ENCODE measurements around the gene SSC4D. TPM values are rescaled to one million over a fixed set of nuclear protein-coding genes. Genes with fewer than 3 reads are reported as not detected.

Gene SSC4D
- total RNA-seq, 1 donor from 2014 or later, result not detected

- no peak overlapping the region for H3K27ac ChIP-seq
- H3K4me3 ChIP-seq, result no peak overlapping the region
- peaks cover 42% of the 10 kb centered on the region for H3K4me1 ChIP-seq
- H3K9me3 ChIP-seq, result no peaks in the 10 kb centered on the region
- DNase-seq (ENCODE audit: extremely low spot score in 2 of 2), result no peak
- peaks cover 0 to 40% of the 10 kb centered on the region in 2 donors for H3K36me3 ChIP-seq
- TF ChIP-seq POLR2AphosphoS5 (IDR thresholded peaks at IDR 0.05; ENCODE audit: insufficient read depth in 1 of 2, low read depth in 1 of 2) (no peak), POLR2A (IDR thresholded peaks at IDR 0.05) (no peak), CTCF (IDR thresholded peaks at IDR 0.05) (no peak)
- H3K27me3 ChIP-seq, result no peaks in the 10 kb centered on the region
- intact Hi-C loops (cut with DNase I), result no loop called here
Measured at GRCh38 chr7:76349313-76349885, 60.1 kb downstream of the SSC4D start.

- peaks cover 0 to 51% of the 10 kb centered on the region in 2 donors for H3K36me3 ChIP-seq
Measured at GRCh38 chr7:76347710-76348109, 61.8 kb downstream of the SSC4D start.

GRCh38 chr7:76346778-76347177, 62.7 kb downstream of the SSC4D start:
- H3K9me3 ChIP-seq, result no peaks in the 10 kb centered on the region
- no peak overlapping the region for H3K4me3 ChIP-seq
- no peaks in the 10 kb centered on the region for H3K27me3 ChIP-seq
- intact Hi-C loops (cut with DNase I), result loop anchor here (1.0 kb wide), 1 partner anchor 75 kb away; no protein-coding TSS in a partner anchor
- no peak overlapping the region for H3K27ac ChIP-seq
- no peak for DNase-seq (ENCODE audit: extremely low spot score in 2 of 2)
- H3K4me1 ChIP-seq, result peaks cover 31% of the 10 kb centered on the region
- TF ChIP-seq POLR2AphosphoS5 (IDR thresholded peaks at IDR 0.05; ENCODE audit: insufficient read depth in 1 of 2, low read depth in 1 of 2), result no peak
- H3K36me3 ChIP-seq, result peaks cover 0 to 51% of the 10 kb centered on the region in 2 donors

More at GRCh38 chr7:76347710-76348109, 61.8 kb downstream of the SSC4D start:
- H3K4me1 ChIP-seq, result peaks cover 31% of the 10 kb centered on the region
- no peaks in the 10 kb centered on the region for H3K9me3 ChIP-seq
- no peak overlapping the region for H3K4me3 ChIP-seq
- no peaks in the 10 kb centered on the region for H3K27me3 ChIP-seq
- DNase-seq (ENCODE audit: extremely low spot score in 2 of 2), result no peak
- intact Hi-C loops (cut with DNase I), result loop anchor here (1.0 kb wide), 1 partner anchor 76 kb away; no protein-coding TSS in a partner anchor
- TF ChIP-seq POLR2A (IDR thresholded peaks at IDR 0.05), result no peak
- TF ChIP-seq POLR2AphosphoS5 (IDR thresholded peaks at IDR 0.05; ENCODE audit: insufficient read depth in 1 of 2, low read depth in 1 of 2), result no peak
- TF ChIP-seq CTCF (IDR thresholded peaks at IDR 0.05), result no peak
- H3K27ac ChIP-seq, result no peak overlapping the region

- intact Hi-C loops (cut with DNase I), result no loop called here
- Histone ChIP-seq H3K4me3 (no peak overlapping the region), H3K27me3 (no peaks in the 10 kb centered on the region), H3K36me3 (peaks cover 0 to 51% of the 10 kb centered on the region in 2 donors), H3K4me1 (peaks cover 34% of the 10 kb centered on the region), H3K9me3 (no peaks in the 10 kb centered on the region), H3K27ac (no peak overlapping the region)
- DNase-seq (ENCODE audit: extremely low spot score in 2 of 2), result no peak
- TF ChIP-seq POLR2AphosphoS5 (IDR thresholded peaks at IDR 0.05; ENCODE audit: insufficient read depth in 1 of 2, low read depth in 1 of 2) (no peak), POLR2A (IDR thresholded peaks at IDR 0.05) (no peak), CTCF (IDR thresholded peaks at IDR 0.05) (no peak)
Measured at GRCh38 chr7:76346097-76346496, 63.4 kb downstream of the SSC4D start.

GRCh38 chr7:76343931-76344321, 65.6 kb downstream of the SSC4D start:
- Histone ChIP-seq H3K27ac (no peak overlapping the region), H3K27me3 (no peaks in the 10 kb centered on the region), H3K4me1 (peaks cover 54% of the 10 kb centered on the region), H3K36me3 (peaks cover 0 to 39% of the 10 kb centered on the region in 2 donors), H3K9me3 (no peaks in the 10 kb centered on the region), H3K4me3 (no peak overlapping the region)
- no peak for DNase-seq (ENCODE audit: extremely low spot score in 2 of 2)
- TF ChIP-seq POLR2AphosphoS5 (IDR thresholded peaks at IDR 0.05; ENCODE audit: insufficient read depth in 1 of 2, low read depth in 1 of 2) (no peak), POLR2A (IDR thresholded peaks at IDR 0.05) (no peak), CTCF (IDR thresholded peaks at IDR 0.05) (no peak)
- intact Hi-C loops (cut with DNase I), result no loop called here

Measured in vagina (tissue), 2 donors.